Upper lobe of right lung (tissue), 1 donor: ENCODE data around the gene SCN5A. TPM values are rescaled to one million over a fixed set of nuclear protein-coding genes. Genes with fewer than 3 reads are reported as not detected.

Experiments used
- ATAC-seq: fragments of 200-7000 bp; cut with Tn5 transposase; one replicate; pipeline ENCODE4 v1.9.1; 2020; ENCODE audit warnings: mild to moderate bottlenecking, moderate library complexity
- DNase-seq: peaks from one replicate; pipeline ENCODE4 v3.0.0-alpha.2; 2020
- H3K27ac ChIP-seq: fragments of 200-600 bp; one replicate; pipeline ENCODE4 v1.8.0; 2022
- H3K27me3 ChIP-seq: fragments of 200-600 bp; one replicate; pipeline ENCODE4 v1.8.0; 2022; ENCODE audit warnings: mild to moderate bottlenecking
- H3K36me3 ChIP-seq: fragments of 200-600 bp; one replicate; pipeline ENCODE4 v1.8.0; 2022
- H3K4me1 ChIP-seq: fragments of 200-600 bp; one replicate; pipeline ENCODE4 v1.8.0; 2022
- H3K4me3 ChIP-seq: fragments of 200-600 bp; one replicate; pipeline ENCODE4 v1.8.0; 2022; ENCODE audit warnings: mild to moderate bottlenecking
- H3K9me3 ChIP-seq: fragments of 200-600 bp; one replicate; pipeline ENCODE4 v1.8.0; 2022
- intact Hi-C: fragments of 100-400 bp; cut with DNase I; formaldehyde crosslinking; loops from one replicate; pipeline ENCODE4 v1.11.0; 2022
- total RNA-seq: library from RNA; stranded (reverse); fragmentation: NEBNext Ultra II Directional; extraction: Animal tissue kit (Norgen Biotek cat#: 25700); gene quantifications from one replicate; pipeline ENCODE4 v1.2.1, GENCODE V29; 2021
- TF ChIP-seq, protein P1 (sequence below): fragments of 200-600 bp; IDR thresholded peaks from one replicate; pipeline ENCODE4 v1.8.0; 2022; ENCODE audit warnings: antibody characterized with exemption
- donor health status: DM: no; HTN: yes; CAD: no; lungs with severe emphysema.

Gene SCN5A
- total RNA-seq, 1 donor from 2014 or later, result 0.58 TPM

DNA sequence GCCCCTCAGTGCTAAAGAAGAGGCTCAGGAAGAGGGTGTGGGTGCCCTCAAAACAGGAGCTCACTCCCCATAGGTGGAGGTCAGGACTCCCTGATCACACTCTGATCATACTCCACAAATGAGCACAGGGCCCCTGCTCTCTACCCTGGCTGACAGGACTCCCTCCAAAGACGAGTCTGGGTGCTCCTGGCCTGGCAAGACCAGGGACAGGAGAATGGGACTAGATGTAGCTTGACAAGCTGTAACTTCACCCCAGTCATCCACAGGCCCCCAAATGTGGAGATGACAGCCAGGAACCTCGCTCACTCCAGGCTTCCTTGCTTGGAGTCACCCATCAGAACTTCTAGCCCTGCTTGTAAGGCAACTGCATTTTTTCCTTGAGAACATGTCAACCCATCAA lies 11.1 kb downstream of the SCN5A start:
- no peaks in the 10 kb centered on the region for H3K9me3 ChIP-seq
- intact Hi-C loops, result no loop called here

DNA sequence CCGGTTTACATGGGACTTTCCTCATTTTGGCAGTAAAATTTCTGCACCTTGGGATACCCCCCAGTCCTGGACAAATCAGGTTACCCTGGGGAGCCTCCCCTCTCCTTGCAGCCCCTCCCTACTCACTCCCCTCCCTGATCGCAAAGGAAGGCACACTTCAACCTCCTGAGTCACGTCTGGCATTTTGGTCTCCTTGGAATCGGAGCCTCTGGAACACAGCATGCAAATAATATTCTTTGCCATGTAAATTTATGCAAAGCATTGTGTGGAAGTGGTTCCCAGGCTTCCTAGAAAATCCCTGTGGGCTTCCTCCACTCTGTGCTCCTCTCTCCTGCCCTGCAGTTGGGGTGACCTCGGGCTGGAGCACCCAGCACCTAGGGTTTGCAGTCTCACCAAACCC lies 11.6 kb downstream of the SCN5A start:
- DNase-seq (no peak), ATAC-seq (no peak)
- TF ChIP-seq, protein P1, sequence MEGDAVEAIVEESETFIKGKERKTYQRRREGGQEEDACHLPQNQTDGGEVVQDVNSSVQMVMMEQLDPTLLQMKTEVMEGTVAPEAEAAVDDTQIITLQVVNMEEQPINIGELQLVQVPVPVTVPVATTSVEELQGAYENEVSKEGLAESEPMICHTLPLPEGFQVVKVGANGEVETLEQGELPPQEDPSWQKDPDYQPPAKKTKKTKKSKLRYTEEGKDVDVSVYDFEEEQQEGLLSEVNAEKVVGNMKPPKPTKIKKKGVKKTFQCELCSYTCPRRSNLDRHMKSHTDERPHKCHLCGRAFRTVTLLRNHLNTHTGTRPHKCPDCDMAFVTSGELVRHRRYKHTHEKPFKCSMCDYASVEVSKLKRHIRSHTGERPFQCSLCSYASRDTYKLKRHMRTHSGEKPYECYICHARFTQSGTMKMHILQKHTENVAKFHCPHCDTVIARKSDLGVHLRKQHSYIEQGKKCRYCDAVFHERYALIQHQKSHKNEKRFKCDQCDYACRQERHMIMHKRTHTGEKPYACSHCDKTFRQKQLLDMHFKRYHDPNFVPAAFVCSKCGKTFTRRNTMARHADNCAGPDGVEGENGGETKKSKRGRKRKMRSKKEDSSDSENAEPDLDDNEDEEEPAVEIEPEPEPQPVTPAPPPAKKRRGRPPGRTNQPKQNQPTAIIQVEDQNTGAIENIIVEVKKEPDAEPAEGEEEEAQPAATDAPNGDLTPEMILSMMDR, result no peak
- Histone ChIP-seq H3K9me3 (no peaks in the 10 kb centered on the region), H3K27ac (no peak overlapping the region), H3K36me3 (no peaks in the 10 kb centered on the region), H3K4me1 (no peaks in the 10 kb centered on the region), H3K27me3 (peaks cover 9% of the 10 kb centered on the region), H3K4me3 (no peak overlapping the region)
- intact Hi-C loops, result no loop called here

More for the DNA sequence above, 11.1 kb downstream of the SCN5A start:
- TF ChIP-seq, protein P1, result no peak
- ATAC-seq, result no peak
- Histone ChIP-seq H3K27ac (no peak overlapping the region), H3K27me3 (peaks cover 10% of the 10 kb centered on the region), H3K4me1 (no peaks in the 10 kb centered on the region), H3K4me3 (no peak overlapping the region), H3K36me3 (no peaks in the 10 kb centered on the region)
- no peak for DNase-seq

DNA sequence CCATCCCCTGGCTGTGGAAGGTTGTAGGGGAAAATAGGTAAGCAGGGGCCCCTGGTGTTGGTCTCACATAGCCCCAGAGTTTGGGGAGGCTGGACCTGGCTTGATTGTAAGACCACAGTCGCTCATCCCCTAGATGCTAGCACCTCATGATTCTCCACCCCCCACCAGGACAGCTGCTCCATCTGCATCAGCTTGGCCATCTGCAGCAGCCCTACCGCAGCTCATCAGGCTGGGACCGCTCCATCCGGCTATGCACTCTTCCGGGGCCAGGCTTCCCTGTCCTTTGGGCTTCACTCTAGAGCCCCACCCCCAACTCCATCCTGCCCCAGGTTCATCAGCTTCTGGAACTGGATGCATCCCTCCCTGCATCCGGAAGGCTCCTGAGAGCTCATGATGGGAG lies 12.6 kb downstream of the SCN5A start:
- intact Hi-C loops, result no loop called here
- Histone ChIP-seq H3K4me3 (no peak overlapping the region), H3K27ac (no peak overlapping the region), H3K27me3 (peaks cover 6% of the 10 kb centered on the region), H3K4me1 (no peaks in the 10 kb centered on the region), H3K9me3 (no peaks in the 10 kb centered on the region), H3K36me3 (no peaks in the 10 kb centered on the region)
- ATAC-seq (no peak), DNase-seq (no peak)
- TF ChIP-seq, protein P1, result no peak

DNA sequence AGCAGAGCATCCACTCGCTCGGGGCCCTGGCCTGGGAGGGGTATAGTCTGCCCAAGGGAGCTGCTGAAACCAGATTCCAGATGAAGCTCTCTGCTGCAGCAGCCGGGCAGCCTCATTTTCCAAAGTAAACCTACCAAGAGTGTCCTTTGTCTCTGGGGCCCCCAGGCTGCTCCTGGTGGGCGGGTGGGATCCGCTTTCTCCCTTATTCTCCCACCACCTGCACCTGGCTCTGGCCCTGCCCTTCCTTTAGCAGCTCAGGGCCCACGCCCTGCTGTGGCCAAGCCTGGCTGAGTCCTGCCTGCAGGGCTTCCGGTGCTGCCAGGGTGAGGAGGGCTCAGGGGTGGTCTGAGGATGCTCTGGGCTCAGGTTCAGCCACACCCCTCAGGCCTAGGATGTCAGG lies 13.0 kb downstream of the SCN5A start:
- no peak overlapping the region for H3K27ac ChIP-seq
- H3K4me3 ChIP-seq, result no peak overlapping the region
- ATAC-seq (no peak), DNase-seq (no peak)
- intact Hi-C loops, result no loop called here
- TF ChIP-seq, protein P1, result no peak
- no peaks in the 10 kb centered on the region for H3K9me3 ChIP-seq
- H3K36me3 ChIP-seq, result no peaks in the 10 kb centered on the region
- peaks cover 6% of the 10 kb centered on the region for H3K27me3 ChIP-seq
- no peaks in the 10 kb centered on the region for H3K4me1 ChIP-seq

- no peak for DNase-seq
- no peak overlapping the region for H3K27ac ChIP-seq
- TF ChIP-seq, protein P1, result no peak
- no peaks in the 10 kb centered on the region for H3K4me1 ChIP-seq
- H3K27me3 ChIP-seq, result peaks cover 6% of the 10 kb centered on the region
- H3K9me3 ChIP-seq, result no peaks in the 10 kb centered on the region
- no peak for ATAC-seq
- H3K4me3 ChIP-seq, result no peak overlapping the region
- intact Hi-C loops, result no loop called here
- no peaks in the 10 kb centered on the region for H3K36me3 ChIP-seq
These were observed 15.4 kb downstream of the SCN5A start for GRCh38 chr3:38634111-38634510.

DNA sequence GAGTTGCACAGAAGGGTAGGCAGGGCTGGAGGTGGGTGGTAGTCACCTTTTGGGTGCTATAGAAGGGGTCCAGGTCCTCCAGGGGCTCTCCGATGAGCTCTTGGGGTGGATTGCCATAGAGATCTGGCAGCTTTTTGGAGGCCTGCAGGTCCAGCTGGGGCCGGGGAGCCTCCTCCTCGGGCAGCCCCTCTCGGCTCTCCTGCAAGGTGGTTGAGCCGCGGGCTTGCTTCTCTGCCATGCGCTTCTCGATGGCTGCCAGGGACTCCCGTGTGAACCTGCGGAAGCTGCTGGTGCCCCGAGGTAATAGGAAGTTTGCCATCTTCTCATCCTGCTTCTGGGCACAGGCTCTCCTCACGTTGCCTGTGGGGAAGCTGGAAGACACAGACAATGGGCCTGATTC lies 16.5 kb downstream of the SCN5A start:
- no peak for ATAC-seq
- DNase-seq, result no peak
- TF ChIP-seq, protein P1, result no peak
- H3K27me3 ChIP-seq, result peaks cover 6% of the 10 kb centered on the region
- H3K36me3 ChIP-seq, result no peaks in the 10 kb centered on the region
- H3K27ac ChIP-seq, result no peak overlapping the region
- no peak overlapping the region for H3K4me3 ChIP-seq
- intact Hi-C loops, result no loop called here
- H3K9me3 ChIP-seq, result no peaks in the 10 kb centered on the region
- H3K4me1 ChIP-seq, result no peaks in the 10 kb centered on the region
